ENCODE results near the gene AUTS2.

GRCh38 chr7:70710011-70710480 lies 1111.8 kb downstream of the AUTS2 start:
- TF ChIP-seq POLR2A (IDR thresholded peaks at IDR 0.05) (no peak), CTCF (IDR thresholded peaks at IDR 0.05) (no peak), POLR2AphosphoS5 (IDR thresholded peaks at IDR 0.05; ENCODE audit: insufficient read depth in 1 of 2, low read depth in 1 of 2) (peak in 1 of 2 donors; percentile 80)

Data from vagina (tissue), 2 donors.